CD4-positive, alpha-beta T cell treated with Interleukin-12 subunit alpha and Interleukin-12 subunit beta, for 1 hour (primary cell): ENCODE results near the gene SCYGR2.

Experiments
- DNase-seq: peaks from one replicate; pipeline ENCODE4 v3.0.0-alpha.2; 2020

SCYGR2 gene

GRCh38 chr2:227613272-227613660, 14.6 kb downstream of the SCYGR2 start:
- DNase-seq = no peak

DNA sequence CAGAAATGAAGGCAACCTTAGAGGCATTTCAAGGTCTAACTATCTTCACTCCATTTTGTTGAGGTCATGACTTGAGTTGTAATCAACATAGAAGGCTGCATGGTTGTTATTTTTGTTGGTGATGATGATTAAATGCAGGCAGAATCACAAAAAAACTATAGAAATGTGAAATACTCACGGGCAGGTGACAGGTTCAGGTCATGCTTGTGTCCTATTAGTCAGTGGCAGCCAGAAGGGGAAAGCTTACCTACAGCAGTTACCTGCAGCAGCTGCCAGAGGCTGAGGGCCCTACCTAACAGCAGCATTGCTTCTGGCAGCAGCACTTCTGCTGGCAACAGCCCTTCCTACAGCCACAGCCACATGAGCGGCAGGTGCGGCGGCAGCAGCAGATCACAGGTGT, 15.6 kb downstream of the SCYGR2 start:
- DNase-seq = no peak

GRCh38 chr2:227614740-227615139, 16.0 kb downstream of the SCYGR2 start, which contains the start of gene SCYGR3:
SCYGR3 (minus strand) TSS chr2:227614840; CDS start chr2:227614840, 0 bp downstream.
- DNase-seq = no peak

- DNase-seq = no peak
Measured at GRCh38 chr2:227615181-227615580, 16.5 kb downstream of the SCYGR2 start.

DNA sequence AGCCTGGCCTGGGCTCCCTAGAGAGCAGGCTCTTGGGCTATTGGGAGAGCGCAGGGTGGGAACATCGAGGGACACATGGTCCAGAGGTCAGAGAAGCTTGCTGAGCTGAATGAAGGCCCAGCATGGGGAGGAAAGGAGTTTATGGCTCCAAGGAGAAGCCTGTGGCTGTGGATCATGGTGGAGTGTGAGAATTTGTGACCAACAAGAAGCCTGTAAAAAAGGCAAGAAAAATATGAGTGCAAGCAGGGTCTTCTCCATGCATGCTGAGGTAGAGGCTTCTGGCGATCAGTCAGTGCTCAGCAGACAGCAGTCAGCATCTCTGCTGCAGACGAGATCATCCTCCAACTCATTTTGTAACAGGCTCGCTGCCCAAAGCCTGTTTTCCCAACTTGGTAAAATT, 17.2 kb downstream of the SCYGR2 start:
- DNase-seq = no peak

GRCh38 chr2:227616631-227617030, 17.9 kb downstream of the SCYGR2 start:
- DNase-seq = no peak

- no peak for DNase-seq
Measured at GRCh38 chr2:227617316-227618230, 18.9 kb downstream of the SCYGR2 start, which contains the start of gene SCYGR4. SCYGR4 (plus strand) TSS chr2:227617498; CDS start chr2:227617498, 0 bp downstream.

GRCh38 chr2:227623226-227623625, 24.5 kb downstream of the SCYGR2 start:
- no peak for DNase-seq

- no peak for DNase-seq
Measured at GRCh38 chr2:227625420-227625819, 26.7 kb downstream of the SCYGR2 start.

GRCh38 chr2:227626580-227627151, 28.0 kb downstream of the SCYGR2 start:
- no peak for DNase-seq

DNA sequence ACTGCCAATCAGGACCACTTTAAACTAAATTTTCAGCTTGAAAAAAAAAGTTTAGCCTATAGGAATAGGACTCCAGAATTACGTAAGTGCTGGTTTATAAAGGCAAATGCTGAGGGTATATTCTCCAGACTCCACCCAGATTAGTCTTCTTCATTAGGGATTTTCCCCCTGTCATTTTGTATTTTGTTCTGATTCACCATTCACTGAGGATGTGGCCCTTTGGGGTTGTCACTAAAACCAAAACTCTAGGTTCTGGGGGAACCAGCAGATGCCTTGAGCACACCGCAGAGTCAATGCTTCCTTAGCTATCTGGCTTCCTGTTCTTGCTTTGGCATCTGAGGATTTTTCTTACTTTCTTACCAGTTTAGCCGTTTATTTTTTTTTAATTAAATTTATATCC, 29.1 kb downstream of the SCYGR2 start:
- DNase-seq = no peak

DNA sequence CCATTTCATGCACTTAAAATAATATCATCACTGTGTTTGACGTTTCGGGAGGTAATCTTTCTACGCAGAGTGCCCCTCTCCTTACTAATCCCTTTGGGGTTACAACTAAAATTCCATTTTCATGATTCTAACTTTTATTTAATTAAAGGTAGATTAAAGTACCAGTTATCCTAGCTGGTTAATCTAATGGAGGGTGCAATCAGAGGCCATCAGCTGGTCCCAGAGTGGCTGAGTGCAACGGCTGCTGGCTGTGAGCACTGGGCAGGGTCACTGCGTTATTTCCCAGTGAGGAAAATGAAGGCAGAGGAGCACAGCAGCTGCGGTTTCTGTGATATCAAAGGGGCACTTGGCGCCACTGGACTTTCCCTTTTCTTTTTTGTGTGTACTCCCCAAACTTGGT, 30.7 kb downstream of the SCYGR2 start:
- no peak for DNase-seq

DNA sequence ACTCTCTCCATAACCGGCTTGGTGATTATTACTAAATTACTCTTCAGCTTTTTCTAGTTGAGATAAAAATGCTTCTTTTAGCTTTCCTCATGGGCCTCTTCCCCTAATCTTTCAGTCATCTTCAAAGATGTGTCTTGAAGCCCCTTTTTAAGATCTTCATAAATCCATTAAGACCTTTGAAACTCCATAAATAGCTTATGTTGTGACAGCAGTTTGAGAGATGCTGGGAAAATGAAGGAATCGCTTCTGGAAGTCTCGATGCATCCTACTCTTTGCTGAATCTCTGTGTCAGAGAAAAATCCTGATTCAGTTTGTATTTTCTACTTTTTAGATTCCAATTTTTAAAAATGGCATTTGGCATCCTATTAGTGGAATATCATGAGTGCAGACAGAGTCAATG, 31.6 kb downstream of the SCYGR2 start:
- DNase-seq = no peak

- no peak for DNase-seq
Measured at GRCh38 chr2:227632827-227633226, 34.1 kb downstream of the SCYGR2 start.

GRCh38 chr2:227634201-227634600, 35.5 kb downstream of the SCYGR2 start:
- no peak for DNase-seq

- no peak for DNase-seq
Measured at GRCh38 chr2:227642656-227643055, 44.0 kb downstream of the SCYGR2 start.

DNA sequence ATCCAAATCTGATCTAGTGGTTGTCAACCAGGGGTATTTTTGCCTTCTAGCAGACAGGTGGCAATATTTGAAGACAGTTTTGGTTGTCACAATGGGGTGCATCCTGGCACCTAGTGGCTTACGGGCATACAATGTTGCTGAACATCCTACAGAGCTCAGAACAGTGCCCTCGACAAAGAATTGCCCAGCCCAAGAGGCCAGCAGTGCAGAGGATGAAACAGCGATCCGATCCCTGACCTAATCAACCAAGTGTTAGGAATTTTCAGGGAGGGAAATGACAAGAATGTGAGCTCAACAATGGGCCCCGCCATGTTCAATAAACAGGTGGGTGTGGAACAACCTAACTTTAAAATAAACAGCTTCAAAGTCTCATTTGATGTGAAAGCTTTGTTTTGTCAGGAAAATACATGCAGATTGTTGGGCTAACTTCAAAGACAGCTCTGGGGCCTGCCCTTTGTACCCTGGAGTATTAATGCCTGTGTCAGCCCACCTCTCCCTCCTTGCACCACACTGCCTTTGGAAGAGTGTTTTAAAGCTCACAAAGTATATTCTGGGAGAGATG, 45.4 kb downstream of the SCYGR2 start:
- no peak for DNase-seq
